HepG2 (cell line): ENCODE results near the gene SLC50A1. TPM values are rescaled to one million over a fixed set of nuclear protein-coding genes. Genes with fewer than 3 reads are reported as not detected.

Experiments used
- HNF4A ChIP-seq: sonication (generic); formaldehyde crosslinking; IDR thresholded peaks from 2 replicates; pipeline ENCODE4 v1.4.0; 2020; ENCODE audit warnings: missing genetic modification reagents
- IRF2 ChIP-seq: IDR thresholded peaks from 2 replicates; pipeline ENCODE4 v1.6.1; 2018; ENCODE audit warnings: missing genetic modification reagents, missing compliant biosample characterization
- STAG1 ChIP-seq: sonication (generic); formaldehyde crosslinking; IDR thresholded peaks from 2 replicates; pipeline ENCODE4 v1.4.0; 2020; ENCODE audit warnings: missing genetic modification reagents
- TCF7L2 ChIP-seq: IDR thresholded peaks from 2 replicates; pipeline ENCODE4 v1.6.1; 2011; ENCODE audit warnings: mild to moderate bottlenecking, low read depth, low read length, moderate library complexity
- ZFP37 ChIP-seq: sonication (generic); formaldehyde crosslinking; IDR thresholded peaks from 2 replicates; pipeline ENCODE4 v1.4.0; 2020; ENCODE audit warnings: missing genetic modification reagents, borderline replicate concordance
- polyA plus RNA-seq, 8 experiments: library from polyadenylated mRNA; depleted of rRNA in 3 of 8; stranded (reverse) in 7 of 8; unstranded in 1 of 8; fragments of >200 nt; fragmentation: Illumina TruSeq in 4 of 8; extraction: Trizol in 4 of 8; gene quantifications; 2 replicates each; pipeline versions ENCODE4 v1.2.1 to v1.2.3, GENCODE V29; 2011 to 2016; ENCODE audit warnings: low read depth in 4 of 8, missing spikeins in 1 of 8, mixed read lengths in 1 of 8; ENCODE audit not compliant: insufficient read depth in 1 of 8
- total RNA-seq, 5 experiments: library from RNA; depleted of rRNA; stranded (reverse); fragments of >200 nt; fragmentation: Illumina TruSeq; extraction: Trizol; gene quantifications; 2 replicates each; pipeline ENCODE4 v1.2.3, GENCODE V29; 2016; ENCODE audit warnings: low read depth in 1 of 5
- TF ChIP-seq, protein P1 (sequence below): sonication (generic); formaldehyde crosslinking; IDR thresholded peaks from 2 replicates; pipeline ENCODE4 v1.4.0; 2020; ENCODE audit warnings: mild to moderate bottlenecking, missing genetic modification reagents
- TF ChIP-seq, protein P2 (sequence below): IDR thresholded peaks from 2 replicates; pipeline ENCODE4 v1.6.1; 2016; ENCODE audit warnings: mild to moderate bottlenecking
- TF ChIP-seq, protein P3 (sequence below): IDR thresholded peaks from 2 replicates; pipeline ENCODE4 v1.4.0; 2020; ENCODE audit warnings: mild to moderate bottlenecking, missing genetic modification reagents

SLC50A1 gene
- total and polyA plus RNA-seq, 2 of the 13 experiments (the other 11 are each of a cell fraction or from before 2014, with no cell fraction given) = 22.5 to 46.8 TPM

DNA sequence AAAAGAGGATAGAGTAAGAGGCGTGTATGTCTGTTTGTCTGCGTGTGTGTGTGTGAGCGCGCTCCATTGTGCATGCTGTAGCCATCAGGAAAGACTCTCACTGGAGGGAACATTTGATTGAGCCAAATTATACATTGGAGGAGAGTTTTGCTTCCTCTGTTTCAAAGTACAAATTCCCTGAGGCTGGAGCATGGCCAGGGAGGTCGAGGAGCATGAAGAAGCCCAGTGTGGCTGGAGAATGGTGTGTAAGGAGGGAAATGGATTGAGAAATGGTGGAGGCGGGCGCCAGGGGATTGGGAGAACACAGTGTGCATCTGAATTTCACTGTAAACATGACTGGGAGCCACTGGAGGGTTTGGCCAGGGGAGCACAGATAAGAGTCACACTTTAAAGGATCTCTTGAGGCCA lies 30.0 kb upstream of the SLC50A1 start (continued):
- TF ChIP-seq, protein P1, sequence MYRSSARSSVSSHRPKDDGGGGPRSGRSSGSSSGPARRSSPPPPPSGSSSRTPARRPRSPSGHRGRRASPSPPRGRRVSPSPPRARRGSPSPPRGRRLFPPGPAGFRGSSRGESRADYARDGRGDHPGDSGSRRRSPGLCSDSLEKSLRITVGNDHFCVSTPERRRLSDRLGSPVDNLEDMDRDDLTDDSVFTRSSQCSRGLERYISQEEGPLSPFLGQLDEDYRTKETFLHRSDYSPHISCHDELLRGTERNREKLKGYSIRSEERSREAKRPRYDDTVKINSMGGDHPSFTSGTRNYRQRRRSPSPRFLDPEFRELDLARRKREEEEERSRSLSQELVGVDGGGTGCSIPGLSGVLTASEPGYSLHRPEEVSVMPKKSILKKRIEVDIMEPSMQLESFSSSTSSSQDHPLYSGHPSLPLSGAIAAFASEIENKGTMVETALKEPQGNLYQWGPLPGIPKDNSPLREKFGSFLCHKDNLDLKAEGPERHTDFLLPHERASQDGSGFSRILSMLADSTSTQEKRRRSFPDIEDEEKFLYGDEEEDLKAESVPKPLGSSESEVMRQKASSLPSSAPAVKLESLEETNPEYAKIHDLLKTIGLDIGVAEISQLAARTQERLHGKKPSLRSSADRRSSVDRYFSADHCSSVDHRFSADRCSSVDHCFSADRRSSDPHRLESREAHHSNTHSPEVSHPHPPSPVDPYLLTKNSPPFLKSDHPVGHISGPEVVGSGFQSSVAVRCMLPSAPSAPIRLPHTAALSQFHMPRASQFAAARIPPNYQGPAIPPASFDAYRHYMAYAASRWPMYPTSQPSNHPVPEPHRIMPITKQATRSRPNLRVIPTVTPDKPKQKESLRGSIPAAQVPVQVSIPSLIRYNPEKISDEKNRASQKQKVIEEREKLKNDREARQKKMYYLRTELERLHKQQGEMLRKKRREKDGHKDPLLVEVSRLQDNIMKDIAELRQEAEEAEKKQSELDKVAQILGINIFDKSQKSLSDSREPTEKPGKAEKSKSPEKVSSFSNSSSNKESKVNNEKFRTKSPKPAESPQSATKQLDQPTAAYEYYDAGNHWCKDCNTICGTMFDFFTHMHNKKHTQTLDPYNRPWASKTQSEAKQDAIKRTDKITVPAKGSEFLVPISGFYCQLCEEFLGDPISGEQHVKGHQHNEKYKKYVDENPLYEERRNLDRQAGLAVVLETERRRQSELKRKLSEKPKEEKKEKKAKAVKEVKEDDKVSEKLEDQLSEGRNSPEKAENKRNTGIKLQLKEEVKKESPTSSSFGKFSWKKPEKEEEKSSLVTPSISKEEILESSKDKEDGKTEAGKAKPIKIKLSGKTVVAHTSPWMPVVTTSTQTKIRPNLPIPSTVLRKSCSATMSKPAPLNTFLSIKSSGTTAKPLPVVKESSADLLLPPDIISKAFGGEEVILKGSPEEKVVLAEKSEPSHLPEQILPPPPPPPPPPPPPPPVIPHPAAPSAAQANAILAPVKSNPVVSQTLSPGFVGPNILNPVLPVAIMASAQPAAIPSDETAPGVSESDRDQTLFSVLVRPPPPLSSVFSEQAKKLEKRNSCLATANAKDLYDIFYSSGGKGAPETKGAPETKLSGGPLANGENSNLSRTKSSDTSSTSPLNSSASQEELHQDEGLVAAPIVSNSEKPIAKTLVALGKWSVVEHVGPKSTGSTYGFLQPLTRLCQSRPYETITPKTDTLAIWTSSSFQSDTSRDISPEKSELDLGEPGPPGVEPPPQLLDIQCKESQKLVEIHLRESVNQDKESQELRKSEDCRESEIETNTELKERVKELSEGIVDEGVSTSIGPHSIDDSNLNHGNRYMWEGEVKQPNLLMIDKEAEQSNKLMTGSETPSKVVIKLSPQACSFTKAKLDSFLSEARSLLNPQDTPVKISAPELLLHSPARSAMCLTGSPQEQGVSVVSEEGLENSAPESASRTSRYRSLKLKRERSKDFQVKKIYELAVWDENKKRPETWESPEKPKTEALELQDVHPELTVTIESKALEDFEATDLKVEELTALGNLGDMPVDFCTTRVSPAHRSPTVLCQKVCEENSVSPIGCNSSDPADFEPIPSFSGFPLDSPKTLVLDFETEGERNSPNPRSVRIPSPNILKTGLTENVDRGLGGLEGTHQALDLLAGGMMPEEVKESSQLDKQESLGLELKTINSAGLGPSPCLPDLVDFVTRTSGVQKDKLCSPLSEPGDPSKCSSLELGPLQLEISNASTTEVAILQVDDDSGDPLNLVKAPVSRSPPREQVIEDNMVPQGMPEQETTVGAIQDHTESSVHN (CRISPR knock-in tag) = no peak
- TF ChIP-seq STAG1 (CRISPR knock-in tag) = no peak
- TF ChIP-seq TCF7L2 = no peak
- TF ChIP-seq, protein P2, sequence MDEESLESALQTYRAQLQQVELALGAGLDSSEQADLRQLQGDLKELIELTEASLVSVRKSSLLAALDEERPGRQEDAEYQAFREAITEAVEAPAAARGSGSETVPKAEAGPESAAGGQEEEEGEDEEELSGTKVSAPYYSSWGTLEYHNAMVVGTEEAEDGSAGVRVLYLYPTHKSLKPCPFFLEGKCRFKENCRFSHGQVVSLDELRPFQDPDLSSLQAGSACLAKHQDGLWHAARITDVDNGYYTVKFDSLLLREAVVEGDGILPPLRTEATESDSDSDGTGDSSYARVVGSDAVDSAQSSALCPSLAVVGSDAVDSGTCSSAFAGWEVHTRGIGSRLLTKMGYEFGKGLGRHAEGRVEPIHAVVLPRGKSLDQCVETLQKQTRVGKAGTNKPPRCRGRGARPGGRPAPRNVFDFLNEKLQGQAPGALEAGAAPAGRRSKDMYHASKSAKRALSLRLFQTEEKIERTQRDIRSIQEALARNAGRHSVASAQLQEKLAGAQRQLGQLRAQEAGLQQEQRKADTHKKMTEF (CRISPR knock-in tag) = peak; percentile 38; the same call in 1 of the 2 replicates
- 0 out of 2 replicates have a peak, but pooled peaks have one; percentile 8 for TF ChIP-seq HNF4A (CRISPR knock-in tag)
- TF ChIP-seq IRF2 = no peak
- TF ChIP-seq ZFP37 = no peak
- TF ChIP-seq, protein P3, sequence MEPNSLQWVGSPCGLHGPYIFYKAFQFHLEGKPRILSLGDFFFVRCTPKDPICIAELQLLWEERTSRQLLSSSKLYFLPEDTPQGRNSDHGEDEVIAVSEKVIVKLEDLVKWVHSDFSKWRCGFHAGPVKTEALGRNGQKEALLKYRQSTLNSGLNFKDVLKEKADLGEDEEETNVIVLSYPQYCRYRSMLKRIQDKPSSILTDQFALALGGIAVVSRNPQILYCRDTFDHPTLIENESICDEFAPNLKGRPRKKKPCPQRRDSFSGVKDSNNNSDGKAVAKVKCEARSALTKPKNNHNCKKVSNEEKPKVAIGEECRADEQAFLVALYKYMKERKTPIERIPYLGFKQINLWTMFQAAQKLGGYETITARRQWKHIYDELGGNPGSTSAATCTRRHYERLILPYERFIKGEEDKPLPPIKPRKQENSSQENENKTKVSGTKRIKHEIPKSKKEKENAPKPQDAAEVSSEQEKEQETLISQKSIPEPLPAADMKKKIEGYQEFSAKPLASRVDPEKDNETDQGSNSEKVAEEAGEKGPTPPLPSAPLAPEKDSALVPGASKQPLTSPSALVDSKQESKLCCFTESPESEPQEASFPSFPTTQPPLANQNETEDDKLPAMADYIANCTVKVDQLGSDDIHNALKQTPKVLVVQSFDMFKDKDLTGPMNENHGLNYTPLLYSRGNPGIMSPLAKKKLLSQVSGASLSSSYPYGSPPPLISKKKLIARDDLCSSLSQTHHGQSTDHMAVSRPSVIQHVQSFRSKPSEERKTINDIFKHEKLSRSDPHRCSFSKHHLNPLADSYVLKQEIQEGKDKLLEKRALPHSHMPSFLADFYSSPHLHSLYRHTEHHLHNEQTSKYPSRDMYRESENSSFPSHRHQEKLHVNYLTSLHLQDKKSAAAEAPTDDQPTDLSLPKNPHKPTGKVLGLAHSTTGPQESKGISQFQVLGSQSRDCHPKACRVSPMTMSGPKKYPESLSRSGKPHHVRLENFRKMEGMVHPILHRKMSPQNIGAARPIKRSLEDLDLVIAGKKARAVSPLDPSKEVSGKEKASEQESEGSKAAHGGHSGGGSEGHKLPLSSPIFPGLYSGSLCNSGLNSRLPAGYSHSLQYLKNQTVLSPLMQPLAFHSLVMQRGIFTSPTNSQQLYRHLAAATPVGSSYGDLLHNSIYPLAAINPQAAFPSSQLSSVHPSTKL (CRISPR knock-in tag) = 0 out of 2 replicates have a peak, but pooled peaks have one; percentile 15
